Hematopoietic multipotent progenitor cell (in vitro differentiated cells): ENCODE results near the gene KCTD20. TPM values are rescaled to one million over a fixed set of nuclear protein-coding genes. Genes with fewer than 3 reads are reported as not detected.

Experiments
- DNase-seq, 3 donors: peaks; one replicate each; pipeline ENCODE4 v3.0.0-alpha.2; 2011 to 2015; ENCODE audit warnings: low read depth in 2 of 3, low spot score in 2 of 3
- total RNA-seq: library from RNA; depleted of rRNA; stranded (reverse); fragments of >200 nt; gene quantifications from one replicate; pipeline ENCODE4 v1.2.3, GENCODE V29; 2012

The KCTD20 gene
- total RNA-seq, 1 donor = 49.3 TPM

GRCh38 chr6:36492092-36492491, 49.3 kb downstream of the KCTD20 start:
- no peak for DNase-seq

DNA sequence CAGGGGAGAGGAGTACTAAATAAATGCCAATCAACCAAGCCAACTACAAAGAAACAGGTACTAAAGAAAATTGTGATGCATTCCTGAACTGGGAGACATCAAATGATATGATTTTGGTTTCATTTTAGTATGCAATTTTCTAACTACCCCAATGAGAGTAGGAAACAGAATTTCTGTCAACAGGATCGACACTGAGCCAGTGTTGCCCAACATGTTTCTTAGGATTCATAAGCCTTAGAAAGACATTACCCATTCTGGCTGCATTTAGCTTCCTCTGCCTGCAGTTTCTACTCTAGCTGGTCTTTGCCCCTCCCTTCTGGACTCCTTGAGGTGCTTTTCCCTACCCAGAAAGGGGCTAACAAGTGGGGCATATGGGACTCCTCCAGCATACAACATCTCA, 49.8 kb downstream of the KCTD20 start:
- no peak for DNase-seq

GRCh38 chr6:36493319-36493718, 50.5 kb downstream of the KCTD20 start:
- DNase-seq = no peak

DNA sequence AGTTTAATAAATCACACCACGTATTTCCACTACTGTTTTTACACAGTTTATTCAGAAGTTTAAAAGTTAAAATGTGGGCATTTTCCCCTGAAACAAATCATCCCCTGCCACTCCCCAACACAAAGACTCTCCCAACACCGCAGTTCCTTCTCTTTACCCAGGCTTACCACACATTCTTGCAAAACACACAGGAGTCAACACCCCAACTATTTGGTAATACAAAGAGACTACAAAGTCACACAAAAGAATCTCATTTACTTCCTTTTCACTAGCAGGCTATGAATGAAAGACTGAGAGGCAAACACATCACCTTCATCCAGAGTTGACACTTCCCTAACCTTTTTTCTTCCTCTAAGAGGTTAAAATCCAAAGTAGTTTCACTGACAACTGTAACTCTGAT, 51.1 kb downstream of the KCTD20 start:
- peak in 1 of 3 donors; percentile 9 for DNase-seq

DNA sequence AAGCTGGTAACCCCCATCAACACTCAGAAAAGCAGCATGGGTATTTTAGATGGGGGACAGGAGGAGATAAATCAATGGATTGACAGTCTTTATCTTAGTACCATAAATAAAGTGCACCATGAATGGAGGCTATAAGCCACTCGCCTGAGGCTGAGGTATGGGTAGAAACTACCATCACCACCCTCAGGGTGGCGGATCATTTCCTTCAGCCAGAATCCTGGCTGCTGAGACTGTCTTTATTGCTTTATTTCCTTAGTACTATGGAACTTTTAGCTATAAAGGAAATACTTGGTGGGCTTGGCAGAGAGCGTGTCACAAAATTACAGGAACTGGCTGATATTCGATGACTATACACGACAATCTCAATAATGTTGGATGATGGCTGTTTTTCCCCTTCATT, 52.3 kb downstream of the KCTD20 start:
- DNase-seq = no peak

GRCh38 chr6:36499918-36500317, 57.1 kb downstream of the KCTD20 start:
- no peak for DNase-seq

GRCh38 chr6:36501686-36502085, 58.9 kb downstream of the KCTD20 start:
- no peak for DNase-seq

DNA sequence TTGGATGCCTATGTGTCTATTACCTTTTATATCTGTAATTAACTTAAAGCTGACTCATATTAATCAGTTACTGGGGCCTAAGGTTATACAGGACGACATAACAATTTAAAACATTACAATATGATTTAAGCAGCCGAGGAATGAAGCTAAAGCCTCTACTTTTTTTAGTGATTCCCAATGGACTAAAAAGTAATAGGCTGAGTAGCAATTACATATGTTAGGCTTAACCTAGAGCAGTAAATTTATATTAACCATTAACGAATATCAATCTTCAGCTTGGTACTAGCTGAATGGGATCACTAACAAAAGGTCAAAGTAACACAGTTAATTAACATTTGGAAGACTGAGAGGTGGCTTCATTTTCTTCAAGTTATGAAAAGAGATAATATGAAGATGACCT, 61.4 kb downstream of the KCTD20 start:
- DNase-seq = no peak

DNA sequence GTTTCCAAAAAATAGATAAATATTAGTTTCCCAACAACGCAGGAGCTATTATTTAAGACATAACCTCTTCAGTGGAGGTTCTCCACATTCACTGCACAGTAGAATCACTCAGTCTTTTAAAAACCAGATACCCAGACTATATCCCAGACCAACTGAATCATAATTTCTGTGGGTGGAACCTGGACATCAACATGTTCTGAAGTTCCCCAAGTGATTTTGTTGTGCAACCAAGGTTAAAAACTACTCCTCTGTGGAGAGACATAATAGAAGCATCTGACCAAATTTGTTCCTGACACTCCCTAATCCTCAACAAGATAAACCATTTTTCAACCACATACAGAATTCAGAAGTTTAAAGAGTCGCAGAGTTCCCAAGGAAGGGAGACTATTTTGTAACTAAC, 62.2 kb downstream of the KCTD20 start:
- DNase-seq = no peak

DNA sequence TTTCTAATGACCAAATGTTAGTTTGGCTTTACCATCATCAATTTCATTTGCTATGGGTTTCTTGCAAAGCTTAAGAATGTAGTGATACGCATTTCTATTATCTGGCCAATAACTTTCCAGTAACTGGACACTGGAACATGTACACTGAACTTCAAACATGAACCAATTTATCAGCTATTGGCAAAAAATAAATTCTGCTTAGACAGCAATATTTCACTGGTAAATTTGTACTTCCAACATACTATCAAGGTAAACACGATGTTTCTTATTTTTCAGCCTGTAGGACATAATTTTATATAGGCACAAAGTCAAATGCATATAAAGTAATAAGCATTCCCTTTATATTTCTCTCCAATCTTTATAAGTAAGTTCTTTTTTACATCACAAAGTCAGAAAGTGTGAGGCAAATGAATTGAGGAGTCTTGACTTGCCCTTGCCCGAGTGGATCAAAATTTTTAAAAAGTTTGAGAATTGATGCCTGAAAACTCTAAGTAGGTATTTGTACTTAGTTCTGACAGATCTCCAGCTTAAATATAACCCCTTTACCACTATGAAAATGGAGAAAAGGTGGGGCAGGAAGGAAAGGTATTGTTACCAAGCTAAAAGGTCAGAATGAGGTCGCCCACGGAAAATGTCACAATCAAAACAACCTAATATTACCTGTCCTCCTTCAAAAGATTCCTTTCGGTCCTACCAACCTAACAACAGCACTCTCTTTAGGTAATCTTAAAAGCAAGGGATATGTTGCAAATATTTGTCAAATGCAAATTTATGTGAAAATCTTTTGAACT, 63.1 kb downstream of the KCTD20 start:
- DNase-seq = no peak

GRCh38 chr6:36506611-36507010, 63.8 kb downstream of the KCTD20 start:
- DNase-seq = no peak

DNA sequence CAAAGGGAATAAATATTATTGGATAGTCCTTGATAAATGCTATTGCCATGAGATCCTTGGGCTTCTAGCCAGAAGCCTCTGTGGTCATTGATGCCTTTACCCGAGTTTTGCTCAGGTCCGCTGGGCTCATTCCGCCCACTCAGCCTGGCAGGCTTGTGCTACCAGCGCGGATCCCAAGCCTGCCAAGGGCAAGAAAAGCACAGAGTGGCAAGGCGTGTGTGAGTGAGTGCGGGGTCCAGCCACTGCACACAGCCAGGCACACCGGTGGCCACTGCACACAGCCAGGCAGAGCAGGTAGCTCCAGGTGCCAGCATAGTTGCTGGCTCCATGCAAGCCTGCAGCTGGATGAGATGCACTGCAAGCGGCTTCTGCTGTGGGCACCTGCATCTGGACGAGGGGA, 65.7 kb downstream of the KCTD20 start:
- DNase-seq = no peak

GRCh38 chr6:36510365-36510764, 67.6 kb downstream of the KCTD20 start:
- no peak for DNase-seq

GRCh38 chr6:36514554-36515456, 72.0 kb downstream of the KCTD20 start:
- DNase-seq = no peak

DNA sequence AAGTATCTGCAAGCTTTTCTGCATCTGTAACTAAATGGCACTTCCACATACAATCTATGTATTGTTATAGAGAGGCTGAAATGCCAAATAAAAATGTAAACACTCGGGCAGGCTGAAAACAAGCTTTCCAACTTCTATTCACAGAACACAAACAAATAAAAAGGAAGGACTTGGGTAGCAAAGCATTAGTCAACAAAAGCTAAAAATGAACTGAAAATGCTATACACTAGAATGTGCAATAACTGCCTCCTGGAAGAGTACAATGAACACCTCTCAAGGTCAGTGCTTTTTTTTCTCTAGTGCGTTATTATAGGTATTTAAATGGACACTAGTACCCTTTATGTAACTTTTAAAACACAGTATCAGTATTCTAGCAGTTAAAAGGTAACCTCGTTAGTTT, 73.0 kb downstream of the KCTD20 start:
- no peak for DNase-seq

GRCh38 chr6:36516559-36516958, 73.8 kb downstream of the KCTD20 start:
- DNase-seq = no peak

DNA sequence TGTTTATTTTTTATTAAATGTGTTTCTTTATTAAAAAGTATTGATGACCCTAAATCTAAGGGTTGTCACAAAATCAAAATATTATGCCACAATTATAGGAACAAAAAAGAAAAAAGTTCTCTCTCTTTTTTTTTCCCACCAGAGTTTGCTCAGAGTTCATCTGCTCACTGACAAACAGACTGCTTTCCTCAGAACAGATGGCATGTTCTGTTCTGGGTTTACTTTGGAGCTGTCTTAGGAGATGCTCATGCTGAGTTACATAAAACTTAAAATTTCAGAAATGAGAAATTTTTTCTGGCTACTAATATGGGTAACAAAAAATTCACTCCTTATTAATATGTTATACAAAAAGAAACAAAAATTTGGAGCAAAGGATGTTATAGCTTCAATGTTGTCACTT, 74.2 kb downstream of the KCTD20 start:
- no peak for DNase-seq

- no peak for DNase-seq
Observed at GRCh38 chr6:36517408-36517807, 74.6 kb downstream of the KCTD20 start.

GRCh38 chr6:36519352-36519751, 76.6 kb downstream of the KCTD20 start:
- no peak for DNase-seq

DNA sequence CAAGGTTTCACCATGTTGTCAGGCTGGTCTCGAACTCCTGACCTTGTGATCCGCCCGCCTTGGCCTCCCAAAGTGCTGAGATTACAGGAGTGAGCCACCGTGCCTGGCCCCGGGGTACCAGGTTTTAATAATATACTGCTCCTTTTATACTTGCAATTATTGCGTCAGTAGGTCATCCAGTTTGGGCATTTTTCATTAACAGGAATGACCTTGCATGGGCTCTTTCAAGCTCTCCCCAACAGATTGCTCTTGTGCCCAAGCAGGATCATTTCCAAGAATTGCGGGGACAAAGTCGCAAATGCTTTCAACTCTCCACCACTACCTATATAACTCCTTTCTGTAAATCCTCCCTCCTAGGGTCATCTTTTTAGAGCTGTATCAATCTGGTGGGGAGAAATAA, 80.7 kb downstream of the KCTD20 start:
- no peak for DNase-seq

DNA sequence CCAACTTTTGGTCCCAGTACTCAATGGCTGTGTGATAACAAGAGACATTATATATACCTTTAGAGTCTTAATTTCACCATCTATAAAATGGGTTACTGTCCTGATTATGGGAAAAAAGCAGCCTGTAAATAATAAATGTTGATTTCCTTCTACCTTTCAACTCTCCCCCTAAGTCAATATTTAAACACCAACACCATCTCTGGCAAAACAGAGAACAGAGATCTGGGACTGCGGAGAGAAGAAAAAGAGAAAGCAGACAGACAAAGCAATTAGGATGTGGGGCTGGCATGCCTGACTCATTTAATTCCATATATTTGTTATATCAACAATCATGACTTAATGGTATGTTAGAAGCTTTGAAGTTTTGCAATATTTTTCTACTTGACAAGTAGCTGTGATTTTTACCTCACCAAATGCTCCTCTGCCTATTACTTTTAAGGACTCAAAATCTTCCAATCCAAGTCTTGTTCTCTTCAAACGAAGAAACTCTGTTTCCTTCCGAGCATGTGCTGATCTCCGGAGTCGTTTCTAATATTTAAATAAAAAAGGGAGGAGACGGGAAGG, 81.2 kb downstream of the KCTD20 start:
- no peak for DNase-seq

- DNase-seq = no peak
Observed at GRCh38 chr6:36524871-36525270, 82.1 kb downstream of the KCTD20 start.
